A549 (cell line): ENCODE measurements around the gene FRMD4A. TPM values are rescaled to one million over a fixed set of nuclear protein-coding genes. Genes with fewer than 3 reads are reported as not detected.

Source experiments
- ATAC-seq, 2 experiments: fragments of 200-7000 bp in 1 of 2; fragments of >200 bp in 1 of 2; cut with Nextera tagmentation in 1 of 2; cut with Tn5 transposase in 1 of 2; 3 replicates each; pipeline versions ENCODE4 v1.8.0 to v1.9.1; 2018 to 2020; ENCODE audit warnings: mild to moderate bottlenecking in 1 of 2, moderate library complexity in 1 of 2
- CTCF ChIA-PET: fragments of 300-600 bp; sonication (Branson Sonifier 250); formaldehyde crosslinking; extraction: SDS; loops from one replicate; lab custom pipeline; 2021; ENCODE audit warnings: antibody characterized with exemption, inconsistent platforms; lab: Yijun Ruan, JAX
- POLR2A ChIA-PET: fragments of 350-600 bp; formaldehyde crosslinking; extraction: SDS; loops from one replicate; lab custom pipeline; 2021; ENCODE audit warnings: antibody characterized with exemption, inconsistent platforms; lab: Yijun Ruan, JAX
- DNase-seq, 2 experiments: peaks; one replicate each; pipeline versions ENCODE4 v3.0.0 to v3.0.0-alpha.2; 2011 to 2016; ENCODE audit warnings: low read depth in 1 of 2, low spot score in 1 of 2
- FAIRE-seq: peaks from 2 replicates; lab custom pipeline; 2011; peaks lifted over from hg19 to GRCh38; lab: Jason Lieb, UNC
- H3K27ac ChIP-seq, 2 experiments: fragments of >200 bp; sonication (Bioruptor Twin); formaldehyde crosslinking; 3 replicates each; pipeline ENCODE4 v1.5.1; 2016 to 2017
- H3K4me1 ChIP-seq: fragments of >200 bp; sonication (Bioruptor Twin); formaldehyde crosslinking; 3 replicates; pipeline ENCODE4 v1.6.1; 2016
- H3K4me2 ChIP-seq: fragments of >200 bp; sonication (Bioruptor Twin); formaldehyde crosslinking; 3 replicates; pipeline ENCODE4 v1.6.1; 2016
- H3K4me3 ChIP-seq: fragments of >200 bp; sonication (Bioruptor Twin); formaldehyde crosslinking; 3 replicates; pipeline ENCODE4 v1.5.1; 2016
- H3K9me3 ChIP-seq: fragments of >200 bp; sonication (Bioruptor Twin); formaldehyde crosslinking; 3 replicates; pipeline ENCODE4 v1.6.1; 2016
- BCL3 ChIP-seq: fragments of >200 bp; sonication (Bioruptor Twin); formaldehyde crosslinking; IDR thresholded peaks from 3 replicates; pipeline ENCODE4 v1.6.1; 2016
- BHLHE40 ChIP-seq: IDR thresholded peaks from 2 replicates; pipeline ENCODE4 v1.6.1; 2012; ENCODE audit warnings: low read depth, low read length, inconsistent platforms
- CBX2 ChIP-seq: fragments of 200-600 bp; sonication (generic); IDR thresholded peaks from 2 replicates; pipeline ENCODE4 v1.6.1; 2016; ENCODE audit warnings: low read depth, mild to moderate bottlenecking, borderline replicate concordance
- CEBPB ChIP-seq, 2 experiments: fragments of >200 bp in 1 of 2; sonication (Bioruptor Twin) in 1 of 2; formaldehyde crosslinking in 1 of 2; IDR thresholded peaks; 2 replicates each; pipeline ENCODE4 v1.6.1; 2012 to 2016
- CHD4 ChIP-seq: fragments of 200-600 bp; sonication (generic); IDR thresholded peaks from 2 replicates; pipeline ENCODE4 v1.6.1; 2016; ENCODE audit warnings: antibody characterized with exemption, mild to moderate bottlenecking, borderline replicate concordance
- EHMT2 ChIP-seq: fragments of 200-600 bp; sonication (generic); IDR thresholded peaks from 2 replicates; pipeline ENCODE4 v1.6.1; 2016; ENCODE audit warnings: antibody characterized with exemption, low read depth, mild to moderate bottlenecking, moderate library complexity
- EP300 ChIP-seq, 2 experiments: fragments of >200 bp; sonication (Bioruptor Twin); formaldehyde crosslinking; IDR thresholded peaks; 2 replicates in 1 of 2; 3 replicates in 1 of 2; pipeline ENCODE4 v1.6.1; 2016 to 2017
- FOSB ChIP-seq: fragments of 250-450 bp; sonication (Bioruptor Pico); IDR thresholded peaks from 2 replicates; pipeline ENCODE4 v1.5.0; 2020; ENCODE audit warnings: mild to moderate bottlenecking, moderate library complexity
- HEYL ChIP-seq: fragments of 250-450 bp; sonication (Bioruptor Pico); IDR thresholded peaks from 2 replicates; pipeline ENCODE4 v1.8.0; 2021; ENCODE audit warnings: mild to moderate bottlenecking, moderate library complexity
- HOXA7 ChIP-seq: fragments of 250-450 bp; sonication (Bioruptor Pico); IDR thresholded peaks from 2 replicates; pipeline ENCODE4 v1.5.0; 2020; ENCODE audit warnings: mild to moderate bottlenecking, moderate library complexity
- JUNB ChIP-seq: fragments of >200 bp; sonication (Bioruptor Twin); formaldehyde crosslinking; IDR thresholded peaks from 2 replicates; pipeline ENCODE4 v1.6.1; 2016
- KDM5A ChIP-seq: fragments of 200-600 bp; sonication (generic); IDR thresholded peaks from 2 replicates; pipeline ENCODE4 v1.6.1; 2016; ENCODE audit warnings: antibody characterized with exemption, mild to moderate bottlenecking
- NR3C1 ChIP-seq: fragments of >200 bp; sonication (Bioruptor Twin); formaldehyde crosslinking; IDR thresholded peaks from 3 replicates; pipeline ENCODE4 v1.6.1; 2017
- RAD21 ChIP-seq, 2 experiments: fragments of >200 bp in 1 of 2; sonication (Bioruptor Twin) in 1 of 2; formaldehyde crosslinking in 1 of 2; IDR thresholded peaks in 1 of 2; conservative IDR thresholded peaks in 1 of 2; 2 replicates in 1 of 2; 3 replicates in 1 of 2; pipeline ENCODE4 v1.6.1; 2012 to 2018; ENCODE audit warnings: inconsistent platforms in 1 of 2
- RFX5 ChIP-seq: fragments of 450-650 bp; IDR thresholded peaks from 2 replicates; pipeline ENCODE4 v1.7.1; 2014; ENCODE audit warnings: antibody characterized with exemption, mild to moderate bottlenecking, moderate library complexity
- TP53 ChIP-seq: fragments of 250-450 bp; sonication (Bioruptor Pico); IDR thresholded peaks from 2 replicates; pipeline ENCODE4 v1.5.0; 2021; ENCODE audit warnings: mild to moderate bottlenecking, moderate library complexity
- USF2 ChIP-seq: fragments of 450-650 bp; IDR thresholded peaks from 2 replicates; pipeline ENCODE4 v1.6.1; 2014; ENCODE audit warnings: antibody characterized with exemption
- ZSCAN20 ChIP-seq: fragments of 250-450 bp; sonication (Bioruptor Pico); IDR thresholded peaks from 2 replicates; pipeline ENCODE4 v1.8.0; 2022; ENCODE audit warnings: mild to moderate bottlenecking, moderate library complexity
- WGBS: methylation state at CpG from one replicate; pipeline ENCODE4 v1.1.6; 2017; ENCODE audit errors: missing lambda C conversion rate; 5-methylcytosine and 5-hydroxymethylcytosine counted together
- polyA plus RNA-seq, 4 experiments: library from polyadenylated mRNA; depleted of rRNA in 3 of 4; stranded (reverse); fragments of >200 nt; fragmentation: RNase III in 1 of 4; extraction: RNeasy Plus Mini Kit Qiagen cat#74134 plus additional on column Dnase treatment in 1 of 4; gene quantifications; 2 replicates in 3 of 4; 3 replicates in 1 of 4; pipeline ENCODE4 v1.2.3, GENCODE V29; 2011 to 2017
- TF ChIP-seq, protein P1 (sequence below): fragments of 200-600 bp; sonication (generic); IDR thresholded peaks from 2 replicates; pipeline ENCODE4 v1.6.1; 2016; ENCODE audit warnings: antibody characterized with exemption, mild to moderate bottlenecking, moderate library complexity
- TF ChIP-seq, protein P2 (sequence below): fragments of >200 bp; sonication (Bioruptor Twin); formaldehyde crosslinking; IDR thresholded peaks from 3 replicates; pipeline ENCODE4 v1.5.1; 2016
- TF ChIP-seq, protein P3 (sequence below): fragments of >200 bp; sonication (Bioruptor Twin); formaldehyde crosslinking; IDR thresholded peaks from 2 replicates; pipeline ENCODE4 v1.6.1; 2016
- TF ChIP-seq, protein P4 (sequence below): IDR thresholded peaks from 2 replicates; pipeline ENCODE4 v1.6.1; 2012; ENCODE audit warnings: low read depth, borderline replicate concordance

Gene FRMD4A
- polyA plus RNA-seq, 2 of the 4 experiments (the other 2 are of a cell fraction): 2.5 to 4.7 TPM

DNA sequence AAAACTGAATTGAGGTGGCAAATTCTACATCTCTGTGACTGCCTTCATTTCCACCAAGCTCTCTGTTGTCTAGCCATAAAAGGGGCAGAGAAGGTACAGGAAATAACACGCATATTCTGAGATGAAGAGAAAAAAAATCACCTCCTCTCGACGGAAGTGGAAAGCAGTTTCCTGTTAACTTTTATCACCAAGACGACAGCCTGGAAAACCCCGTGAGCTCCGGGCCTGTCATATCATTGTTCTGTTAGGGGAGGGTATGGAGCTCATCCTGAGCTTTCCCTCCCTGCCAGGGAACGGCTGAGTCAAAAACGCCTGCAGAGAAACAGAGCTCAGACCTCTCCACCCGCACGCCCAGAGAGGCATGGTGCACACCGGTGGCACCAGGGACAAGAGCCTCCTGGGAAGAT lies 543.7 kb downstream of the FRMD4A start:
- Histone ChIP-seq H3K27ac (no peak overlapping the region), H3K9me3 (no peaks in the 10 kb centered on the region), H3K4me2 (no peak overlapping the region), H3K4me3 (no peak overlapping the region), H3K4me1 (no peaks in the 10 kb centered on the region)
- peak in 1 of 2 experiments; percentile 33; a peak in 2 of 6 replicates for ATAC-seq
- FAIRE-seq: no peak
- CTCF ChIA-PET: interaction anchor here (0.6 to 3.2 kb wide), 23 partner anchors 9 to 1028 kb away, joined by 3 to 30 read pairs (median 4); no protein-coding TSS in a partner anchor
- POLR2A ChIA-PET: interaction anchor here (0.7 kb wide), 1 partner anchor 626 kb away, joined by 5 read pairs; no protein-coding TSS in a partner anchor
- 46% methylated on average over 11 of the region's 11 CpGs for WGBS
- peak in 1 of 2 experiments; percentile 13 for DNase-seq
- TF ChIP-seq, protein P1, sequence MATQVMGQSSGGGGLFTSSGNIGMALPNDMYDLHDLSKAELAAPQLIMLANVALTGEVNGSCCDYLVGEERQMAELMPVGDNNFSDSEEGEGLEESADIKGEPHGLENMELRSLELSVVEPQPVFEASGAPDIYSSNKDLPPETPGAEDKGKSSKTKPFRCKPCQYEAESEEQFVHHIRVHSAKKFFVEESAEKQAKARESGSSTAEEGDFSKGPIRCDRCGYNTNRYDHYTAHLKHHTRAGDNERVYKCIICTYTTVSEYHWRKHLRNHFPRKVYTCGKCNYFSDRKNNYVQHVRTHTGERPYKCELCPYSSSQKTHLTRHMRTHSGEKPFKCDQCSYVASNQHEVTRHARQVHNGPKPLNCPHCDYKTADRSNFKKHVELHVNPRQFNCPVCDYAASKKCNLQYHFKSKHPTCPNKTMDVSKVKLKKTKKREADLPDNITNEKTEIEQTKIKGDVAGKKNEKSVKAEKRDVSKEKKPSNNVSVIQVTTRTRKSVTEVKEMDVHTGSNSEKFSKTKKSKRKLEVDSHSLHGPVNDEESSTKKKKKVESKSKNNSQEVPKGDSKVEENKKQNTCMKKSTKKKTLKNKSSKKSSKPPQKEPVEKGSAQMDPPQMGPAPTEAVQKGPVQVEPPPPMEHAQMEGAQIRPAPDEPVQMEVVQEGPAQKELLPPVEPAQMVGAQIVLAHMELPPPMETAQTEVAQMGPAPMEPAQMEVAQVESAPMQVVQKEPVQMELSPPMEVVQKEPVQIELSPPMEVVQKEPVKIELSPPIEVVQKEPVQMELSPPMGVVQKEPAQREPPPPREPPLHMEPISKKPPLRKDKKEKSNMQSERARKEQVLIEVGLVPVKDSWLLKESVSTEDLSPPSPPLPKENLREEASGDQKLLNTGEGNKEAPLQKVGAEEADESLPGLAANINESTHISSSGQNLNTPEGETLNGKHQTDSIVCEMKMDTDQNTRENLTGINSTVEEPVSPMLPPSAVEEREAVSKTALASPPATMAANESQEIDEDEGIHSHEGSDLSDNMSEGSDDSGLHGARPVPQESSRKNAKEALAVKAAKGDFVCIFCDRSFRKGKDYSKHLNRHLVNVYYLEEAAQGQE: no peak
- TF ChIP-seq NR3C1 (no peak), CHD4 (no peak), ZSCAN20 (CRISPR knock-in tag) (no peak), HEYL (CRISPR knock-in tag) (no peak)

DNA sequence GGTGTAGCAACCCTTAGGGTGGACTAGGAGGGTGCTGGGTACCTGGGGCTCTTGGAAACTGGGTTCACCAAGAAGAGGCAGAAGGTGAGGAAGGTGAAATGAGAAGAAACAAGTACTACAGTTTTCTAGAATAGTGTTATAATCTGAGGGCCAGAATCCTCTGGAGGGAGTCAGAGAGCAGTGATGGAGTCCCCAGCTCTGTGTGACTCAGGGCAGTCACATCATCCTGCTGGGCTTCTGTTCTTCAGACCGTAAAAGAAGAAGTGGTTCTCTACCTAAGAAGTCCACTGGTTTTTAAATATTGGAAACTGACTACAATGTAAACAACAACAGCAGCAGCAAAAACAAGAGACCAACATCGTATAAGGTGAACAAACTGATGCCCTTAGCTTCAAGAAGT lies 546.7 kb downstream of the FRMD4A start:
- CTCF ChIA-PET: interaction anchor here (0.8 to 6.1 kb wide), 4 partner anchors 124 to 290 kb away, joined by 3 to 39 read pairs (median 4); no protein-coding TSS in a partner anchor
- H3K4me1 ChIP-seq: no peaks in the 10 kb centered on the region
- no peak for TF ChIP-seq BCL3
- no peak for TF ChIP-seq RFX5
- TF ChIP-seq, protein P2, sequence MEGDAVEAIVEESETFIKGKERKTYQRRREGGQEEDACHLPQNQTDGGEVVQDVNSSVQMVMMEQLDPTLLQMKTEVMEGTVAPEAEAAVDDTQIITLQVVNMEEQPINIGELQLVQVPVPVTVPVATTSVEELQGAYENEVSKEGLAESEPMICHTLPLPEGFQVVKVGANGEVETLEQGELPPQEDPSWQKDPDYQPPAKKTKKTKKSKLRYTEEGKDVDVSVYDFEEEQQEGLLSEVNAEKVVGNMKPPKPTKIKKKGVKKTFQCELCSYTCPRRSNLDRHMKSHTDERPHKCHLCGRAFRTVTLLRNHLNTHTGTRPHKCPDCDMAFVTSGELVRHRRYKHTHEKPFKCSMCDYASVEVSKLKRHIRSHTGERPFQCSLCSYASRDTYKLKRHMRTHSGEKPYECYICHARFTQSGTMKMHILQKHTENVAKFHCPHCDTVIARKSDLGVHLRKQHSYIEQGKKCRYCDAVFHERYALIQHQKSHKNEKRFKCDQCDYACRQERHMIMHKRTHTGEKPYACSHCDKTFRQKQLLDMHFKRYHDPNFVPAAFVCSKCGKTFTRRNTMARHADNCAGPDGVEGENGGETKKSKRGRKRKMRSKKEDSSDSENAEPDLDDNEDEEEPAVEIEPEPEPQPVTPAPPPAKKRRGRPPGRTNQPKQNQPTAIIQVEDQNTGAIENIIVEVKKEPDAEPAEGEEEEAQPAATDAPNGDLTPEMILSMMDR: no peak
- TF ChIP-seq USF2: no peak
- TF ChIP-seq, protein P3, sequence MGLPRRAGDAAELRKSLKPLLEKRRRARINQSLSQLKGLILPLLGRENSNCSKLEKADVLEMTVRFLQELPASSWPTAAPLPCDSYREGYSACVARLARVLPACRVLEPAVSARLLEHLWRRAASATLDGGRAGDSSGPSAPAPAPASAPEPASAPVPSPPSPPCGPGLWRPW: no peak
- TF ChIP-seq, protein P1: no peak
- no peak for TF ChIP-seq FOSB
- no peak for TF ChIP-seq RAD21 (conservative IDR thresholded peaks at IDR 0.05 in 1 of 2, IDR thresholded peaks at IDR 0.05 in 1 of 2)
- no peak for TF ChIP-seq EHMT2
- no peak for TF ChIP-seq CBX2
- TF ChIP-seq TP53 (CRISPR knock-in tag): no peak
- TF ChIP-seq CEBPB (IDR thresholded peaks at IDR 0.05): no peak
- no peak for TF ChIP-seq NR3C1
- no peak for TF ChIP-seq HOXA7
- TF ChIP-seq EP300 (IDR thresholded peaks at IDR 0.05): no peak
- TF ChIP-seq BHLHE40: no peak
- no peak for TF ChIP-seq KDM5A
- TF ChIP-seq, protein P4, sequence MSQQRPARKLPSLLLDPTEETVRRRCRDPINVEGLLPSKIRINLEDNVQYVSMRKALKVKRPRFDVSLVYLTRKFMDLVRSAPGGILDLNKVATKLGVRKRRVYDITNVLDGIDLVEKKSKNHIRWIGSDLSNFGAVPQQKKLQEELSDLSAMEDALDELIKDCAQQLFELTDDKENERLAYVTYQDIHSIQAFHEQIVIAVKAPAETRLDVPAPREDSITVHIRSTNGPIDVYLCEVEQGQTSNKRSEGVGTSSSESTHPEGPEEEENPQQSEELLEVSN: no peak
- TF ChIP-seq JUNB: no peak
- H3K9me3 ChIP-seq: no peaks in the 10 kb centered on the region
- H3K4me2 ChIP-seq: no peak overlapping the region
- FAIRE-seq (no peak), DNase-seq (no peak), ATAC-seq (no peak)
- POLR2A ChIA-PET: no interaction called here
- no peak overlapping the region for H3K4me3 ChIP-seq
- 57% methylated on average over 2 of the region's 2 CpGs for WGBS
- no peak overlapping the region for H3K27ac ChIP-seq
